Measurements from ENCODE around the gene TMEM237. TPM values are rescaled to one million over a fixed set of nuclear protein-coding genes. Genes with fewer than 3 reads are reported as not detected.

Gene TMEM237
- total RNA-seq, 1 experiment from 2014 or later: 40.9 TPM

GRCh38 chr2:201618744-201619662 lies 24.3 kb downstream of the TMEM237 start:
- Histone ChIP-seq H3K4me3 (ENCODE audit: low read length) (no peak overlapping the region), H3K27me3 (ENCODE audit: low read length) (no peaks in the 10 kb centered on the region), H3K79me2 (ENCODE audit: low read length) (no peaks in the 10 kb centered on the region), H3K9me3 (ENCODE audit: low read length) (no peaks in the 10 kb centered on the region), H3K27ac (ENCODE audit: low read length) (no peak overlapping the region), H3K36me3 (ENCODE audit: insufficient read depth, low read length) (no peaks in the 10 kb centered on the region), H2AFZ (ENCODE audit: low read length) (no peak overlapping the region), H3K9ac (ENCODE audit: low read length) (no peak overlapping the region), H3K4me2 (ENCODE audit: low read depth, low read length, poor library complexity, severe bottlenecking) (no peak overlapping the region), H3K4me1 (ENCODE audit: low read length) (no peaks in the 10 kb centered on the region), H3K9me2 (replicated peaks; ENCODE audit: insufficient read depth, low read length) (no peaks in the 10 kb centered on the region), H4K20me1 (ENCODE audit: insufficient read depth, low read depth, low read length) (no peaks in the 10 kb centered on the region)
- DNase-seq: no peak

- Histone ChIP-seq H3K27me3 (ENCODE audit: low read length) (no peaks in the 10 kb centered on the region), H2AFZ (ENCODE audit: low read length) (no peak overlapping the region), H3K4me3 (ENCODE audit: low read length) (no peak overlapping the region), H3K36me3 (ENCODE audit: insufficient read depth, low read length) (no peaks in the 10 kb centered on the region), H3K9me3 (ENCODE audit: low read length) (no peaks in the 10 kb centered on the region), H3K9ac (ENCODE audit: low read length) (no peak overlapping the region), H3K4me2 (ENCODE audit: low read depth, low read length, poor library complexity, severe bottlenecking) (no peak overlapping the region), H3K27ac (ENCODE audit: low read length) (no peak overlapping the region), H3K9me2 (replicated peaks; ENCODE audit: insufficient read depth, low read length) (no peaks in the 10 kb centered on the region), H3K4me1 (ENCODE audit: low read length) (no peaks in the 10 kb centered on the region), H4K20me1 (ENCODE audit: insufficient read depth, low read depth, low read length) (no peaks in the 10 kb centered on the region), H3K79me2 (ENCODE audit: low read length) (no peaks in the 10 kb centered on the region)
- no peak for DNase-seq
Measured at GRCh38 chr2:201608021-201608420, 35.3 kb downstream of the TMEM237 start.

- Histone ChIP-seq H3K9me2 (replicated peaks; ENCODE audit: insufficient read depth, low read length) (no peaks in the 10 kb centered on the region), H3K9ac (ENCODE audit: low read length) (no peak overlapping the region), H3K4me3 (ENCODE audit: low read length) (no peak overlapping the region), H3K79me2 (ENCODE audit: low read length) (no peaks in the 10 kb centered on the region), H4K20me1 (ENCODE audit: insufficient read depth, low read depth, low read length) (no peaks in the 10 kb centered on the region), H3K4me1 (ENCODE audit: low read length) (no peaks in the 10 kb centered on the region), H3K27me3 (ENCODE audit: low read length) (no peaks in the 10 kb centered on the region), H3K9me3 (ENCODE audit: low read length) (no peaks in the 10 kb centered on the region), H2AFZ (ENCODE audit: low read length) (no peak overlapping the region), H3K27ac (ENCODE audit: low read length) (no peak overlapping the region), H3K36me3 (ENCODE audit: insufficient read depth, low read length) (no peaks in the 10 kb centered on the region), H3K4me2 (ENCODE audit: low read depth, low read length, poor library complexity, severe bottlenecking) (no peak overlapping the region)
- DNase-seq: no peak
Measured at GRCh38 chr2:201607568-201607967, 35.7 kb downstream of the TMEM237 start.

DNA sequence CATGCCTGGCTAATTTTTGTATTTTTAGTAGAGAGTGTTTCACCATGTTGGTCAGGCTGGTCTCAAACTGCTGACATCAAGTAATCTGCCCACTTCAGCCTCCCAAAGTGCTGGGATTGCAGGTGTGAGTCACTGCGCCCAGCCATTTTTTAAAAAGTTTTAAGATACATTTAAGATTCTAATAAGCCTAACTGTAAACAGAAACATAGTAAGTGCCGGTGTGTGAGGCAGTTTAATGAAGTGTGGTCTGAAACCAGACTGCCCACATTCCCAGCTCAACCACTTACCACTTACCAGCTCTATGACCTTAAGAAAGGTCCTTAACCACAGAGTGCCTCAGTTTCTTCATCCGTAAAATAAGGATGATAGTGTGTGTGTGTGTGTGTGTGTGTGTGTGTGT lies 42.4 kb downstream of the TMEM237 start:
- H3K4me1 ChIP-seq (ENCODE audit: low read length): no peaks in the 10 kb centered on the region
- no peaks in the 10 kb centered on the region for H4K20me1 ChIP-seq (ENCODE audit: insufficient read depth, low read depth, low read length)
- H3K4me3 ChIP-seq (ENCODE audit: low read length): no peak overlapping the region
- DNase-seq: no peak
- H3K4me2 ChIP-seq (ENCODE audit: low read depth, low read length, poor library complexity, severe bottlenecking): no peak overlapping the region
- no peak overlapping the region for H3K9ac ChIP-seq (ENCODE audit: low read length)
- no peak overlapping the region for H2AFZ ChIP-seq (ENCODE audit: low read length)
- H3K9me2 ChIP-seq (replicated peaks; ENCODE audit: insufficient read depth, low read length): no peaks in the 10 kb centered on the region
- no peaks in the 10 kb centered on the region for H3K27me3 ChIP-seq (ENCODE audit: low read length)
- no peaks in the 10 kb centered on the region for H3K36me3 ChIP-seq (ENCODE audit: insufficient read depth, low read length)
- no peak overlapping the region for H3K27ac ChIP-seq (ENCODE audit: low read length)
- H3K9me3 ChIP-seq (ENCODE audit: low read length): no peaks in the 10 kb centered on the region
- no peaks in the 10 kb centered on the region for H3K79me2 ChIP-seq (ENCODE audit: low read length)

DNA sequence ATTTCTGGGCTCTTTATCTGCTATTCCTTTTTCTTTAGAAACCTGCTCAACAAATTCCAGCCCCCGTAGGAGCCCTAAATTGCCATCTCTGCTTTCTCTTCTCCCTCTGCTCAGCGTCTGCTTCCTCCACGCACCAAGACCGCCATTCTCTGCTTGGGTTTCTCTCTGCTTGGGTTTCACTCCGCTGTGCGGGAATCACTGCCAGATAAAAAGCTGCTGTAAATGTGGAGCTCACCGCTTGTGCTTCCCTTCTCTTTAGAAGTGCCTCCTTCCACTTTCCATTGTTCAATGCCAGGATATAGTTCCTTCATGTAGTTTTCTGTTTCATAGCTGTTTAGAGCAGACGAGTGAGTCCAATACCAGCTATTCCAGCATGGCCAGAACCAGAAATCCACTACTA lies 45.9 kb downstream of the TMEM237 start:
- Histone ChIP-seq H3K9ac (ENCODE audit: low read length) (no peak overlapping the region), H3K27ac (ENCODE audit: low read length) (no peak overlapping the region), H3K9me3 (ENCODE audit: low read length) (no peaks in the 10 kb centered on the region), H3K9me2 (replicated peaks; ENCODE audit: insufficient read depth, low read length) (no peaks in the 10 kb centered on the region), H2AFZ (ENCODE audit: low read length) (no peak overlapping the region), H3K79me2 (ENCODE audit: low read length) (no peaks in the 10 kb centered on the region), H3K27me3 (ENCODE audit: low read length) (no peaks in the 10 kb centered on the region), H3K4me1 (ENCODE audit: low read length) (no peaks in the 10 kb centered on the region), H3K4me3 (ENCODE audit: low read length) (no peak overlapping the region), H4K20me1 (ENCODE audit: insufficient read depth, low read depth, low read length) (no peaks in the 10 kb centered on the region), H3K36me3 (ENCODE audit: insufficient read depth, low read length) (no peaks in the 10 kb centered on the region), H3K4me2 (ENCODE audit: low read depth, low read length, poor library complexity, severe bottlenecking) (no peak overlapping the region)
- no peak for DNase-seq

DNA sequence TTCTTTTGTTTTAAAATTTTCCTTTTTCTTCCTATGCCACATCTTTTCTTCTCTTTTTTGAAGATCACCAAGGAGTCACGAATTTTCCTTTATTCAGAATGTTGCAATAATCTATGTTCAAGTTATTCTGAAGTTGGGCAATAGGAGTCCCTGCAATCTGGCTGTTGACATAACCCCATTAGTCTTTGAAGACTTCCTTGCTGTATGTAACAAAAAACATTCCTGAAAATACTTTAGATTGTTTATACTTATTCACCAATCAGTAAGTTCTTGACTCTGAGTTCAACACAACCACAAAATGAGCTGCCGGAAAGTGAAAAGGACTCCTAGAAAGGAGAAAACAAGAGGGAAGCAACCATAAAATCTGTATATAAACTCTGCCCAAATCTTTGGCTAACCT lies 62.8 kb downstream of the TMEM237 start:
- H3K4me1 ChIP-seq (ENCODE audit: low read length): no peaks in the 10 kb centered on the region
- no peaks in the 10 kb centered on the region for H3K36me3 ChIP-seq (ENCODE audit: insufficient read depth, low read length)
- no peaks in the 10 kb centered on the region for H3K9me3 ChIP-seq (ENCODE audit: low read length)
- H3K79me2 ChIP-seq (ENCODE audit: low read length): no peaks in the 10 kb centered on the region
- peaks cover 2% of the 10 kb centered on the region; the same call in 1 of the 2 replicates for H3K27me3 ChIP-seq (ENCODE audit: low read length)
- no peak overlapping the region for H3K4me2 ChIP-seq (ENCODE audit: low read depth, low read length, poor library complexity, severe bottlenecking)
- H3K4me3 ChIP-seq (ENCODE audit: low read length): no peak overlapping the region
- no peak overlapping the region for H3K27ac ChIP-seq (ENCODE audit: low read length)
- no peaks in the 10 kb centered on the region for H4K20me1 ChIP-seq (ENCODE audit: insufficient read depth, low read depth, low read length)
- no peak for DNase-seq
- no peak overlapping the region for H2AFZ ChIP-seq (ENCODE audit: low read length)
- H3K9me2 ChIP-seq (replicated peaks; ENCODE audit: insufficient read depth, low read length): no peaks in the 10 kb centered on the region
- no peak overlapping the region for H3K9ac ChIP-seq (ENCODE audit: low read length)

GRCh38 chr2:201579536-201579935 lies 63.8 kb downstream of the TMEM237 start:
- Histone ChIP-seq H3K9ac (ENCODE audit: low read length) (no peak overlapping the region), H3K9me3 (ENCODE audit: low read length) (no peaks in the 10 kb centered on the region), H3K79me2 (ENCODE audit: low read length) (no peaks in the 10 kb centered on the region), H3K4me1 (ENCODE audit: low read length) (peaks cover 3% of the 10 kb centered on the region), H3K4me2 (ENCODE audit: low read depth, low read length, poor library complexity, severe bottlenecking) (no peak overlapping the region), H3K27ac (ENCODE audit: low read length) (no peak overlapping the region), H3K4me3 (ENCODE audit: low read length) (no peak overlapping the region), H3K36me3 (ENCODE audit: insufficient read depth, low read length) (no peaks in the 10 kb centered on the region), H3K27me3 (ENCODE audit: low read length) (peaks cover 2% of the 10 kb centered on the region; the same call in 1 of the 2 replicates), H3K9me2 (replicated peaks; ENCODE audit: insufficient read depth, low read length) (no peaks in the 10 kb centered on the region), H4K20me1 (ENCODE audit: insufficient read depth, low read depth, low read length) (no peaks in the 10 kb centered on the region), H2AFZ (ENCODE audit: low read length) (no peak overlapping the region)
- no peak for DNase-seq

DNA sequence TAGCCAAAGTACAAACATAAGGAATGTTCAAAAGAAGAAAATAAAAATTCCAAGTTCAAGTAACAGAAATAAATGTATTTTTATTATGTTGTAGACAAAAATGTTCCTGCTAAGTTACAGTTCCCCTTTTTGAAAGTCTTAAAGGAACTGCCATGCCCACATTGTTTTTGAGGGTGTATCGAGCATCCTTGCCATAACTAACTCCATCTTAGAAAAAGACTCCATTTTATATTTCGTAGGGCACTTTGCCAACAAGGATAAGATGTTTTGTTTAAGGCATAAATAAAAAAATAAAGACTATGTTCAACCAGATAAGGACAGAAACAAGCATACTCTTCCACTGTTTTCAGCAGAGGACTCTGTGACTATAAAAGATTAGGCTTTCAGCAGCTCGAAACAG lies 67.3 kb downstream of the TMEM237 start:
- Histone ChIP-seq H3K9me2 (replicated peaks; ENCODE audit: insufficient read depth, low read length) (no peaks in the 10 kb centered on the region), H3K36me3 (ENCODE audit: insufficient read depth, low read length) (no peaks in the 10 kb centered on the region), H2AFZ (ENCODE audit: low read length) (no peak overlapping the region), H3K27ac (ENCODE audit: low read length) (no peak overlapping the region), H3K27me3 (ENCODE audit: low read length) (peaks cover 2% of the 10 kb centered on the region; the same call in 1 of the 2 replicates), H4K20me1 (ENCODE audit: insufficient read depth, low read depth, low read length) (no peaks in the 10 kb centered on the region), H3K4me1 (ENCODE audit: low read length) (peaks cover 11% of the 10 kb centered on the region), H3K9me3 (ENCODE audit: low read length) (no peaks in the 10 kb centered on the region), H3K4me3 (ENCODE audit: low read length) (no peak overlapping the region), H3K9ac (ENCODE audit: low read length) (no peak overlapping the region), H3K4me2 (ENCODE audit: low read depth, low read length, poor library complexity, severe bottlenecking) (no peak overlapping the region), H3K79me2 (ENCODE audit: low read length) (no peaks in the 10 kb centered on the region)
- DNase-seq: no peak

Measured in Karpas-422 (cell line).